HG03175 (cell line): ENCODE results near the gene LAMC3.

Experiments used
- ATAC-seq: cut with Tn5 transposase; IDR thresholded peaks from one replicate; pipeline ENCODE4 v1.9.1; 2021; ENCODE audit warnings: mild to moderate bottlenecking, moderate library complexity; ENCODE audit not compliant: unreplicated experiment

LAMC3 gene

GRCh38 chr9:131072107-131072870, 63.3 kb downstream of the LAMC3 start:
- no peak for ATAC-seq

GRCh38 chr9:131072871-131073237, 63.9 kb downstream of the LAMC3 start:
- no peak for ATAC-seq

DNA sequence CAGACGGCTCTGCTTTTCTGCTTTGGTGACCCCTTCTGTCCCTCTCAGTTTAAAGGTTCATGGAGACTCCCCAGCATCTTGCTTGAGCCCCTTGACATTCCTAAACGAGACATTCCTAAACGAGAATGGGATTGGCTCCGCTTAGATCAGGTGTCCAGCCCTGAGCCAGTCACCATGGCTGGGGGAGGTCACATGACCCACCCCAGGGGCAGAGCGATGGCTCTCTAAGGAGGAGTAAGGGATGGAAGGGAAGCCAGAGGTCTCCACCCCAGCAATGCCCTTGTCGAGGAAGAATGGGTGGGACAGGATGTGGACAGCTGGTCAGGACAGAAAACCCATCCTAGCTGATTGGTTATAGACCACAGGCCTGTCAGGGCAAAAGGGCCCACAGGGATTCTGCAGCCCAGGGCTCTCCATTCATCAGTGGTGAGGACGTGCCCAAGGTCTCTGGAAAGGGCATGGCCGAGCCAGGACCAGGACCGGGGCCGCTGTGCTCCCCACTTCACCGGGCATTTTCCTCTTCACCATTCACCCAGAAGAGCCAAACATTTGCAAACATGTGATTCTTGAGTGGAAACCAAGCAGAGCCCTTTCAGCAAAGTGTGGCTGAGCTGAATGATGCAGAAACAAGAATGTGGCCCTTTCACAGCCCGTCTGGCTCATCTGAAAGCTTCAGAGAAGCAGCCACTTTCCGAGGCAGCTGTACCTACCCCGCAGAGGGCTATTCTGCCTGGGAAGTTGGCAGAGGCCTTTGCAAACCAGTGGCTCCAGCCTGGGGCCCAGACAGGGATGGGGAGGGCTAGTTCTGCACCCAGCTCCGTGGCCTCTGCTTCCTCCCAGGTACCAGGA, 67.6 kb downstream of the LAMC3 start:
- no peak for ATAC-seq

DNA sequence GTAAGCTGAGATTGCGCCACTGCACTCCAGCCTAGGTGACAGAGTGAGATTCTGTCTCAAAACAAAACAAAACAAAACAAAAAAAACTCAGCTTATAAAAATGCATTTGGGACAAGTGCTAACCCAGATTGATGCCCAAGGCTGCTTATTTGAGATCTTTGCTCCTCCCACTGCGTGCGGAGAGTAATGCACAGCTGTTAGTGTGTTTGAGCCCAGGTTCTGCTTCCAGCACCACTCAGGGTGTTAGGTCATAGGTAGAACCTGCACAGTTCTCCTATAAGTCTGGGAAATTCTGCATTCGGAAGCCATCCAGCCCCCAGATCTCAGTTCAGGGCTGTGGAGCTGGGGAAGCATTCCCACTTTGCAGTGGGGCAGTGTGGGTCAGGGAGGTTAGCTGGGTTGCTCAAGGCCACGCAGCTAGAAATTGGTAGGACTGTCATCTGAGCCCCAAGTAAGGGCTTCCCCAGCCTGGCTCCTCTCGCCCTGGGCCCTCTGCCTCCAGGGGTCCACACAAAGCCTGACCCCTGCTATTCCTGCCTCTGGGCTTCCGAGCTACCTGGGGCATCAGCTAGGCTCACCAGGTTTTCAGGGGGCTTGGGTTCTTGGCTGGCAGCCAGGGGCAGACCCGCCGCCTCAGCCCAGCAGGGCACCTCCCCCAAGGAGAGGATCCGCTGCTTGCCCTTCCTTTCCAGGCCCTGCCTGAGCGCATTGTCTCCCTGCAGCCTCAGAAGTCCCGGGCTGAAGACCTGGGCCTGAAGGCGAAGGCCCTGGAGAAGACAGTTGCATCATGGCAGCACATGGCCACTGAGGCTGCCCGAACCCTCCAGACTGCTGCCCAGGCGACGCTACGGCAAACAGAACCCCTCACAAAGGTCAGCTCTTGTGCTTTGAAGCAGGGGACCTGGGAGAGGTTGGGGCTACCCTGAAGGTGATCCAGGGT, 69.7 kb downstream of the LAMC3 start:
- no peak for ATAC-seq

DNA sequence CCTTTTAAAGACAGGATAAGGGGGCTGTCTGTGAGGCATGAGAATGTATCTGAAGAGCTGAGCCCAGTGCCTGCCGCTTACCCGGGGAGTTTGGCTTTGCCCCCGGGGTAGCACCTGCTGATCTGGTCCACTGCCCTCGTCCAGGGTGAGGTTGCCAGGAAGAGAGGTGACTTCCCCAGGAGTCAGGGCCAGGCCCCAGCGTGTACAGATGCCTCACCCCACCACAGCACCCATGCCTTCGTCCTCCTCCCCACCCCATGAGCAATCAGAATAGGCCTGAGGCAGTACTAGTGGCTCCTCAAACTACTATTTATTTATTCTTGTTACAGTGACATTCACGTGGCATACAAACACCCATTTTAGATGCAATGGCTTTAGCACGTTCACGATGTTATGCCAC, 71.6 kb downstream of the LAMC3 start:
- no peak for ATAC-seq

- ATAC-seq = no peak
These were observed 72.9 kb downstream of the LAMC3 start for GRCh38 chr9:131081868-131082267.

DNA sequence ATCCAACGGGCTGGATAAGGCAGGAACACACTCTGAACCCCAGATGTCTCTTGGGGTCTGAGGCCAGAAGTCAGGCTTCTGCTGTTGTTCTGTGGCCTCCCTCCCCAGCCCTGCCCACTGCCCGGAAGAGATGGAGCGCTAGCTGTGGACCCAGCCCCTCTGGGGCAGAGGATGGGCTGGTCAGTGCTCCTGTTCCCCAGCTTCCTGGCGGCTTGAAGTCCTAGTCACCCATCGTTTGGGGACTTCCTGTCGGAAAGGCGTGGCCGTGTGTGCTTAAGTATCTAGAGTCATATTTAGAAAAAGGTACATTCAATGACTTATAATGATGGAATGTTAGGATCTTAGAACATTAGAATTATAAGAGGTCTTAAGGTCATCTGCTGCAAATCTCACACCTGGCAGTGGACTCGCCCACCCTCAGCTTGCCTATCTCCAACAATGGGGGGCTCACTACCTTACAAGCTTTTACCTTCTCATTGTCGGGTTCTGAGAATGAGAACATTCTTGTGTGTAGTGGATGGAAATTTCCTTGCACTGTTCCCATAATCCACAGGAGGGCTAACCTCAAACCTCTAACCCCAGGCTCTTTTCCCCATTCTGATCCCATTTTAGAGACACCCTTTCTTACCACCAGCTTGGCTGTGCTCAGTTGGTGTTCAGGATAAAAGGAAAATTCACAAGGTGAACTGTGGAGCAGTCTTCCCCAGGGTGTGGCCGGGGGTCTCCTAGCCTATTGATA, 74.0 kb downstream of the LAMC3 start:
- ATAC-seq = no peak

DNA sequence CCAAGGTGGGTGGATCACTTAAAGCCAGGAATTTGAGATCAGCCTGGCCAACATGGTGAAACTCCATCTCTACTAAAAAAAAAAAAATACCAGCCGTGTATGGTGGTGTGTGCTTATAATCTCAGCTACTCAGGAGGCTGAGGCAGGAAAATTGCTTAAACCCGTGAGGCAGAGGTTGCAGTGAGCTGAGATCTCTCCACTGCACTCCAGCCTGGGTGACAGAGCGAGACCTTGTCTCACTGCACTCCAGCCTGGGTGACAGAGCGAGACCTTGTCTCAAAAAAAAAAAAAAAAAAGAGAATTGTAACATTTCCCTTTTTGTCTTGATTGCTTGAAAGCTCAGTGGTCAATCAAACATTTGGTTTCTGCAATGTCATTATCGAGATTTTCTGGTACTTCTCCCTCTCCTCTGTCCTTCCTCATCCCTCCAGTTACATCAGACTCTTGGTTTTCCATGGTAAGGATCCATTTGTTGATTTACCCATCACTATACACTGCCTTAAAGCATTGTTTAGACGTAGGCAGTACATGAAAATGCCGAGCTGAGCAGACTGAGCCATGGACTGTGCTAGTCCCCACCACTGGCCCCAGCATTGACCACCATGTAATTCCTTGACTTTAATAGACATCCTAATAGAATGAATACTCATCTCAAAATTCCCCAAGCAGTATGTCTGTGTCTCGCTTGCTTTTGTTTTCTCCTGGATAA, 75.8 kb downstream of the LAMC3 start:
- no peak for ATAC-seq

DNA sequence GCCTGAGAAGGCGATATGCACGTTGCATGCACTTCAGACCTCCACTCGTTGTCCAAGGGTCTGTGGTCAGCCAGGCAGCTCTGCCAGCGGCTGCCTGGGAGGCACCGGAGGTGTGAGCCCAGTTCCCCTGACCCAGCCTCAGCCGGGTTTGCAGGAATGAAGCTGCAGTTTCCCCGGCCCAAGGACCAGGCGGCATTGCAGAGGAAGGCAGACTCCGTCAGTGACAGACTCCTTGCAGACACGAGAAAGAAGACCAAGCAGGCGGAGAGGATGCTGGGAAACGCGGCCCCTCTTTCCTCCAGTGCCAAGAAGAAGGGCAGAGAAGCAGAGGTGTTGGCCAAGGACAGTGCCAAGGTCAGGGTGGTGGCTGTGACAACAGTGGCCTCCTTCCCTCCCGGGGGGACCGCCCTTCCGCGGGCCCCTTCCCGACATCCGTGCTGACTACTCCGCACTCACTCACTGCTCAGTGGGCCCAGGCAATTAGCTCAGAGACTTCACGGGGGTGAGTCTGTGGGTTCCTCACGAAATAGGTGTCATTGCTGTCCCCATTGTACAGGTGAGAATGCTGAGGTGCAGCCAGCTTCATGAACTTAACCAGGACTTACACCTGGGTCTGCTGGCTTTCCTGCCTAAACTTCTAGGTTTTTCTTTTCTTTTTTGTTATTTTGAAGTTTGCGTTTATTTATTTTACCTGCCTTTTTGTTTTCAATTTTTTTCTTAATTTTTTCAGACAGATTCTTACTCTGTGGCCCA, 76.6 kb downstream of the LAMC3 start:
- ATAC-seq = no peak

DNA sequence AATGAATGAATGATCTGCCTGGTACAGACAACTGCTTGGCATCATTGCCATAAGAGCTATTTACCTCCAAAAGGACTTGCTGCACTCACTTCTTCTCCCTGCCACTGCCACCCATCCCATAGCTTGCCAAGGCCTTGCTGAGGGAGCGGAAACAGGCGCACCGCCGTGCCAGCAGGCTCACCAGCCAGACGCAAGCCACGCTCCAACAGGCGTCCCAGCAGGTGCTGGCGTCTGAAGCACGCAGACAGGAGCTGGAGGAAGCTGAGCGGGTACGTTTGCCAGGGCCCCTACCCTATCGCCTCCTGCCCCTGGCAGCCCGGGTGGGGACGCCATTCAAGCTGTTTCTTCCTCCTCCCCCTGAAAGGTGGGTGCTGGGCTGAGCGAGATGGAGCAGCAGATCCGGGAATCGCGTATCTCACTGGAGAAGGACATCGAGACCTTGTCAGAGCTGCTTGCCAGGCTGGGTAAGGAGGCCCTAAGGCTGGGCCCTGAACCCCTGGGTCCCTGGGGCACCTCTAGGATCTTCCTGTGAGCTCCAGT, 78.5 kb downstream of the LAMC3 start:
- no peak for ATAC-seq

DNA sequence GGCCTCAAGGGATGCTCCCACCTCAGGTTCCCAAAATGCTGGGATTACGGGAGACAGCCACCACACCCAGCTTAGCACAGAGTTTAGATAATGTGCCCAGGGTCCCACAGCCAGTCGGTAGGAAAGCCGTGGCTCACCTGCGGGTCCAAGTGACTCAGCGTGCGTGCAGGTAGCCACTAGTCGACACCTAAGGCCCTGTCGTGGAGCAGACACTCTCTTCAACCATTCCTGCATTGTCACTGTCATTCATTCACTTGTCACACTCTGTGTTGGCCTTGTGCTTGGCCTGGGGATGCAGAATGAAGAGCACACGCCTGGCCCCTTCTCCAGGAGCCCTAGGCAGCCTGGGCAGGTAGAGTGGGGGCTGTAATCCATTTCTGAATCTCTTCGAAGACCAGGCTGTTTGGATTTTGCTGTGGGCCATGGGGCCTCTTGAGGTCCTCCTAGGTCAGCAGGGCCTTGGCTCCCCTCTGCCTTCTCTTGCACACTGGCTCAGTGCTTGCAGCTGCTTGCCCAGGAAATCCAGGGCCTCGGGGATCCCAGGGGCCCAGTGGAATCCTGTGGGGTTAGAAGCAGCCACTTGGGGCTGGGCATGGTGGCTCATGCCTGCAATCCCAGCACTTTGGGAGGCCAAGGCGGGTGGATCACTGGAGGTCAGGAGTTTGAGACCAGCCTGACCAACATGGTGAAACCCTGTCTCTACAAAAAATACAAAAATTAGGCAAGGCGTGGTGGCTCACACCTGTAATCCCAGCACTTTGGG, 81.2 kb downstream of the LAMC3 start:
- ATAC-seq = no peak

- no peak for ATAC-seq
These were observed 82.5 kb downstream of the LAMC3 start for GRCh38 chr9:131091352-131091992.

DNA sequence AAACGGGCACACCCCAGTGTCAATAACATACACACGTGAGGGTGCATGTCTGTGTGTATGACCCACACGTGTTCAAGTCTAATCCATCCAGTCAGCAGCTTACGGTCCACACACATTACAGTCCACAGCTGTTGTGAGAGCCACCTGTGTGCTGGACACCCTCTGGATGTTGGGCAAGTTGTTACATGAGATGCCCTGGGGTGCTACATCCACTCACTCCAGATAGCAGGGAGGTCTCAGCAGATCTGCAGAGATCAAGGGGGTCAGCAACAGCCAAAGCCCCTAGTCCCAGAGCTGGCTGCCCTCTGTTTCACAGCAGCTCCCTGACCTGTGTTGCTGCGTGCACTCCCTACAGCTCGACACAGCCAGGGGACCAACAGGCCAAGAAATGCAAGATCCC, 83.1 kb downstream of the LAMC3 start:
- ATAC-seq = no peak

DNA sequence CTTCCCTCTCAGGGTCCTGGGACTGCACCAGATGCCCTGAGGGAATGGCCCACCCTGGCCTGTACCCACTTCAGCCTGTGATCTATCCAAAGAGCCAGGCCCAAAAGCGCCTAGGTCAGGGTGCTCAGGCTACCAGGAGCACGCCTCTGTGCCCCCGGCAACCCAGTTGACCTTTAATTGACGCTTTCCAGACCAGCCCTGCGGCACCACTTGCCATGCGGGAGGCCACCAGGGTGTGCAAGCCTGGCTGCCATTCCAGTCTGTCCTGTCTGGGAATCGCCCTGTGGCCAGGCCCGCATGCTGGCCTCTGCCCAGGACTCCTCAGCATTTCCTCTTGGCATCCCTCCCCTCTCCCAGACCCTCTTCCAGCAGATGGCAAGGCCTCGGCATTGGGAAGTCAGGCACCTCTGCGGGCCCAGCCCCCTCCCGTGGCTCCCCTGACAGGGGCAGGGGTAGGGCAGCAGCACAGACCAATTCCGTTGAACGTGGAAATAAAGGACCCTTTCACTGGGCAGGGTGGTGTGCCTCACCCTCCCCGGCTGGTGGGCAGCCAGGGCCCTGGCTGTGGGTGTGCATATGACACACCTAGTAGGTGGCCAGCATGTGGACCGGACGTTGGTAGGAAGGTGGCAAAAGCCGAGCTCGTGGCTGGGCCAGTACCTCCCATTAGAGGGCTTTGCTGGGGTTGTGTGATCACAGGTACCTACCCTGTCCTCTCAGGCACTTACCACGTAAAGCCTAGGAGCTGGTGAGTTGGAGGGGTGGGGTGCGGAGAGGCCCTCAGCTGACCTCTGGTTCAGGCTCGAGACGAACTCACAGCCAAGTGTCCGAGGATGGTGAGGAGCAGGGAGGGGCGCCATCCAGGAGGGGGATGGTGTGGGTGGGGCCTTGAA, 83.8 kb downstream of the LAMC3 start:
- ATAC-seq = no peak

DNA sequence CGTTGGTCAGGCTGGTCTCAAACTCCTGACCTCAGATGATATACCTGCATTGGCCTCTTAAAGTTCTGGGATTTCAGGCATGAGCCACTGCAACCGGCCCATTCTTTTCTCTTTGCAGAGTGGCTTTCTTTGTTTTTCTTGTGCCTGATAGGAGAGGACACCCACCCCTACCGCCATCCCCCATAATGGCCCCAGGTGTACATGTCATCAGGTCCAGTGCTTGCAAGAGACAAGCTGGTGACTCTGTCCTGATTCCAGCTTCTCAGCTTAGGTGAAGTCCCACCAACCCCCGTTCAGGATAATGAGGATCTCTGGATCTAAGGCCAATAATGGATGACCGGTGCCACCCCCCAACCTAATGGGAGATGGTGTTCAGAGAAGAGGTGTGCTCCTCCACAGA, 85.0 kb downstream of the LAMC3 start:
- no peak for ATAC-seq

DNA sequence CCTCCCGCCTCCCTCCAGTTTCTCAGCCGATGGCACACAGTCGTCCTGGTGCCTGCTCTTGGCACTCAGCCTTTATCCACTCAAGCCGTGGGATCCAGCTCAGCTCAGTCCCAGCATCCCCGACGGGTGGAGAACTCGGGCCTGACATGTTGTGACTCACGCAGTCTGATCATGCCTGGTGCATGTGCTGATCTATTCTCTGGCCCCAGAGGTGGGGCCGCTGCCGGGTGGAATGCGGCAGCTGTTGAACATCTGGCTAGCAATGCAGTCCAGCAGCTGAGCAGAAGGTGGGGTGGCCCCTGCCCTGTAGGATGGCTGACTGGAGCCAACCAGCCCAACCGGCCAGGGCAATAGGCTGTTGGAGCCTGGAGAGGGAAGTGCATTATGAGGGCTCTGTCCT, 85.6 kb downstream of the LAMC3 start:
- no peak for ATAC-seq
